ENCODE results near the gene ZNF771.
A peak's percentile ranks its signal among the peaks of the same experiment; 100 is the strongest.
"Not testable (repeated sequence)": the region's sequence is repeated elsewhere in the genome, so short reads cannot be mapped to it uniquely, and the experiment has no call there.

Gene ZNF771

DNA sequence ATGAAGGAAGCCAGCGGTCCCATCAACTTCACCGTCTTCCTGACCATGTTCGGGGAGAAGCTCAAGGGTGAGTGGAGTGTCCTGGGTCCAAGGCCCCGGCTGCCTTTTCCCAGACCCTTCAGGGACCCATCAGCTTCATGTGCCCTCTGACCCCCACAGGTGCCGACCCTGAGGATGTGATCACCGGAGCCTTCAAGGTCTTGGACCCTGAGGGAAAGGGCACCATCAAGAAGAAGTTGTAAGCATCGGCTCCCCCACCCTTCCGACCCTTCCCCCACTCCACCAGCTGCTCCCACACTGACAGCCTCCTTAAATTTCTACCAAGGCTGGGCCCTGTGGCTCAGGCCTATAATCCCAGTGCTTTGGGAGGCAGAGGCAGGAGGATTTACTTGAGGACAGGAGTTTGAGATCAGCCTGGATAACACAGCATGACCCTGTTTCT lies 30.9 kb upstream of the ZNF771 start:
- DNase-seq (ENCODE audit: low spot score), result no peak

DNA sequence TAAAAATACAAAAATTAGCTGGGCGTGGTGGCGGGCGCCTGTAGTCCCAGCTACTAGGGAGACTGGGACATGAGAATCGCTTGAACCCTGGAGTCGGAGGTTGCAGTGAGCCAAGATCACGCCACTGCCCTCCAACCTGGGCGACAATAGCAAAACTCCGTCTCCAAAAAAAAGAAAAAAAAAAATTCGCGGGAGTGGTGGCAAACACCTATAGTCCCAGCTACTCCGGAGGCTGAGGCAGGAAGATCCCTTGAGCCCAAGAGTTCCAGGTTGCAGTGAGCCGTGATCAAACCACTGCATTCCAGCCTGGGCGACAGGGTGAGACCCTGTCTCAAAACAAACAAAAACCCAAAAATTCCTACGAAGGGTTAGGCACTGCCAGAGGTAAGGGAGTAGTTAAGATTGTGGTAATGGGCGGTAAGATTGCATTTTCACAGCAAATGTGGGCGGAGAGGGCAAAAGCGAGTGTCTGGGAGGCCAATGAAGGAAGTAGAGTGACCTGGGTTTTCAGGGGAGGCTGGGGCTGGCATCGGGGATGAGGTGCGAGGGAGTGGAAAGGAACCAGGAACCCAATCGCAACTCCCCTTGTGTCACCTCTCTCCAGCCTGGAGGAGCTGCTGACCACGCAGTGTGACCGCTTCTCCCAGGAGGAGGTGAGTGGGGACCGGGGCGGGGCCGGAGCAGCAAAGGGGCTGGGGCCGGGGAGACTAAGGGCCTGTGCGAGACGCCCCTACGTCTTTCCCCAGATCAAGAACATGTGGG lies 30.2 kb upstream of the ZNF771 start:
- no peak for DNase-seq (ENCODE audit: low spot score)

GRCh38 chr16:30377812-30378235 lies 29.6 kb upstream of the ZNF771 start:
- peak; percentile 90 for DNase-seq (ENCODE audit: low spot score)

DNA sequence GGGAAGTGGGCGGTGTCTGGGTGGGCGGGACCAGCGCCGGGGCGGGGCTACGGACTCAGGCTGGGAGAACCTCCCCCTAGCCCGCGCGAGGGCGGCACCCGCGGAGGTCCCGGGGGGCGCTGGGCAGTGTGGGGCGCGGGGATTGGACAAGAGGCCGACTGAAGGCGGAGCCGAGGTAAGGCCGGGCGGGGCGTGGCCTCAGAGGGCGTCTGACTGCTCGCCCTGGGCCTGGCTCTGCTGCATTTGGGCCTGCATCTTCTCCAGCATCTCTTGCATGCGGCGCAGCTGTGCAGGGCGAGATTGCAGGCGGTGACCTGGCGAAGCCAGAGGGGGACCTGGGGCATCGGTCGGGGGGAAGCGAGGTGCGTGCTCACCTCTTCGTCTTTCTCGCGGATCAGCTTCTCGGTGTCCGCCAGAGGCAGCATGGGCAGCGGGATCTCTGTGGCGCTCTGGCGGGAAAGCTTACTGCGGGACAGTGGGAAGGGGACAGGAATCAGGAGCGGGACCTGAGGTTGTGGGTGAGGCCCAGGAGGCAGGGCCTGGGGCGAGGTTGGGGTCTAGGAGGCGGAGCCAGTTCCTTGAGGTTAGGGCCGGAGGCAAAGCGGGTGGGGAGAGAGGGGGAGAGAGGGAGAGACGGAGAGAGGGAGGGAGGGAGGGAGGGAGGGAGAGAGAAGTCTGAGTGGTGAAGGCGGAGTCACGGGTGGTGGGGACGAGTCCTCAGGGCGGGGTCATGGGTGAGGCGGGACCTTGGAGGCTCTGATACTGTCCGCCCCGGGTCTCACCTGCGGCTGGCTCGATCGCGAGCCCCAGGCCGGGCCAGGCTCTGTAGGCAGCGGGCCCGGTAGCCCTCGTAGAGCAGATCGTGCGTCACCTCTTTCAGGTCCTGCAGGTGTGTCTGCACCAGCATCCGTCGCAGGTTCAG lies 28.9 kb upstream of the ZNF771 start:
- DNase-seq (ENCODE audit: low spot score), result peak; percentile 99

DNA sequence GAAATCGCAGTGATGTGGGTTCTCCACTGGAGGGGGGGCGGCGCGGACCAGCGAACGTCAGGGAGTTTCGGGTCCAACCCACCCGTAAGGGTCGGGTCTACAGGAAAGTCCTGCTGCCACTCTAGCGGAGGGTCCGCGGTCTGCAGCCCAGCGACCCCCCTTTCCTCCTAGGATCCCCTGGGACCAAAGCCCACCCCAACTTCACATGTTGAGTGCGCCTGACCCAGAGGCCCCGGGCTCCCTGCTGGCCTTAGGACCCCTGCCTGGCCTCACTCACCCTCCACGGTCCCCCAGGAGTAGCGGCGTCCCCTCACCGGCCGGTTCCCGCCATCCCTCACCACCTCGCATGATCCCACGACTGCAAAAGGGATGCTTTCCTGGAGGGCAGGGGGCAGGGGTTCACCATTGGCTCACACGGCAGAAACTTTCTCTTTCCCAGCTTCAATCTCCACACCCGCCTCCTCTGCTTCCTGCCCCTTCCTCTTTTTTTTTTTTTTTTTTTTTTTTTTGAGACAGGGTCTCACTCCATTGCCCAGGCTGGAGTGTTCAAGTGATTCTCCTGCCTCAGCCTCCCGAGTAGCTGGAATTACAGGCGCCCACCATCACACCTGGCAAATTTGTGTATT lies 28.1 kb upstream of the ZNF771 start:
- no peak for DNase-seq (ENCODE audit: low spot score)

DNA sequence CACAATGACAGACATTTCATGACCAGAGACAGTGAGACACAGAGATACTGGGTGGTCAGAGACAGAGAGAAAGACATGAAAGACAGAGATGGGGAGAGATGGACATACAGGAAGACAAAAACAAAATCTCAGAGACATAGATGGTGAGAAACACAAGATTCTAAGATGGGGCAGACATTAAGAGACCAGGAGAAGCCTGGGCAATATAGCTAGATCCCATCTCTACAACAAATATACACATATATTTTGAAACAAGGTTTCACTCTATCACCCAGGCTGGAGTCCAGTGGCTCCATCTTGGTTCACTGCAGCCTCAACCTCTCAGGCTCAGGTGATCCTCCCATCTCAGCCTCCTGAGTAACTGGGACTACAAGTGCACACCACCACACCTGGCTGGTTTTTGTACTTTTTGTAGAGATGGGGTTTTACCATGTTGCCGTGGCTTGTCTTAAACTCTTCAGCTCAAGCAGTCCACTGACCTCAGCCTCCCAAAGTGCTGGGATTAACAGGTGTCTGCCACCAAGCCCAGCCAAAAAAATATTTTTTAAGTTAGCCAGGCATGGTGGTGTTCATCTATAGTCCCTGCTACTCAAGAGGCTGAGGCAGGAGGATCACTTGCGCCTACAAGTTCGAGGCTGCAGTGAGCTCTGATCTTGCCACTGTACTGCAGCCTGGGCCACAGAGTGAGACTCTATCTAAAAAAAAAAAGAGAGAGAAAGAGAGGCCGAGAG lies 27.2 kb upstream of the ZNF771 start:
- DNase-seq (ENCODE audit: low spot score), result no peak

GRCh38 chr16:30380803-30381208 lies 26.6 kb upstream of the ZNF771 start:
- DNase-seq (ENCODE audit: low spot score), result no peak

DNA sequence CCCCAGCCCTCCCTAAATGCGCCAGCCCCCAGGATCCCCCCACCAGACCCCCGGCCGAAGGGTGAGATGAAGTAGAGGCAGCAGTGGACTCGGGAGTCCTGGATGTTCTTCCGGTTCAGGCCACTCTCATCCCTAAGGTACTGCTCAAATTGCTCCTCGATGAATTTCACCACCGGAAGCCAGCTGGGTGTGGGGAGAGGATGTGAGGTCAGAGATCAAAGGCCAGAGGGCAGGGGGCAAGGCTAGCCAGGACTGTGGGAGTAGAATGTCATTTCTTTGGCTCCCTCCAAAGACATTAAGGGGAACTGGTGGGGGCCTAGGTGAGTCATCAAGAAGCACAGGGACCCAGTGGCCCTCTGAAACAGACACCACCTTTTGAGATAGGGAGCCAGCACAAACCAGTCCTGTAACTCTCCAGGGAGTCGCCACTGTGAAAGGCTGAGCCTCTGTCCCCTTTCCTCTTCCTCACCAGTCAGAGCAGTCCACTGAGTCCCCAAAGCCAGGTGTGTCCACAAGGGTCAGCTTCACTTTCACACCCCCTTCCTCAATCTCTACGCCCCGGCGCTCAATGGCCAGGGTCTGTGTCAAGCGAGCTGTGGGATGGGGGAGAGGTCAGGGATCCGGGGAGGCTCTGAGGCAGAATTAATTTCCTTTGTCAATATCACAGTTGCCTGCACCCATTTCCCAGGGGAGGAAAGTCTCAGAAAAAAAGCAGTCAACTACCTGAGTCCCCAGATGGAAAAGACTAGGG lies 25.9 kb upstream of the ZNF771 start:
- DNase-seq (ENCODE audit: low spot score), result peak; percentile 47

DNA sequence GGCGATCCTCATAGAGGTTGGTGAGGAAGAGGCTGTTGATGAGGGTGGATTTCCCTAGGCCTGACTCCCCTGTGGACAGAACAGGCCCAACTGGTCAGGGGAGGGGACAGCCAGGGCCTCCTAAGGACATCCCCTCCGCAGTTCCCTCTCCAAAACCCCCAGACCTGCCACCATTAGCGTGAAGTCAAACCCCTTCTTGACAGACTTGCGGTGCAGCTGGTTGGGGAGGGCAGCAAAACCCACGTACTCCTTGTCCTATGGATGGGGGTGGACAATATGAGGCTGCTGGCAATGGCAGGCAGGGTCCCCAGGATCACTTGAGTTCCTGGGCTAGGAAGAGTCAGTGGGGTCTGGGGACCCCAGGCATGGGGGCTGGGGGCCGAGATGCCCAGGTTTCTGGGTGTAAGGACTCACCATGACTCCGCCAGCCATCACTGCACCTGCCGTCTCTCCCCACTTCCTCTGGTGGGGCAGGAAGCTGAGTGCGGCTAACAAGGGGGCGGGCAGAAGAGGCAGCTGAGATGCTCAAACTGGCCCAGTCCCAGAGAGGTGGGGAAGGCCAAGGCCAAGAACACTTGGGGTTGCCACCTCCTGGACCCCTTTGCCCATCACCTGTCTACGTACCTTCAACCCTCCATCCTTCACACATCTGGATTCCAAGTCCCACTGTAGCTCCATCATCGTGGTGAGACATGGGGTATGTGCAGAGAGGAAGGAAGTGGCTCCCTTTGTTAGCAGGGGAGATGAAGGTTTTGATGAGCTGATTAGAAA lies 25.1 kb upstream of the ZNF771 start, which contains the start of gene SEPTIN1:
TSS of gene SEPTIN1 (minus strand) at position 451 of the 771 bp plus-strand sequence. CDS start at position 432, 19 bp downstream.
- peak; percentile 81 for DNase-seq (ENCODE audit: low spot score)

- DNase-seq (ENCODE audit: low spot score), result no peak
Observed at GRCh38 chr16:30383521-30383920, 23.9 kb upstream of the ZNF771 start.

- DNase-seq (ENCODE audit: low spot score), result no peak
Observed at GRCh38 chr16:30394592-30395154, 12.7 kb upstream of the ZNF771 start.

DNA sequence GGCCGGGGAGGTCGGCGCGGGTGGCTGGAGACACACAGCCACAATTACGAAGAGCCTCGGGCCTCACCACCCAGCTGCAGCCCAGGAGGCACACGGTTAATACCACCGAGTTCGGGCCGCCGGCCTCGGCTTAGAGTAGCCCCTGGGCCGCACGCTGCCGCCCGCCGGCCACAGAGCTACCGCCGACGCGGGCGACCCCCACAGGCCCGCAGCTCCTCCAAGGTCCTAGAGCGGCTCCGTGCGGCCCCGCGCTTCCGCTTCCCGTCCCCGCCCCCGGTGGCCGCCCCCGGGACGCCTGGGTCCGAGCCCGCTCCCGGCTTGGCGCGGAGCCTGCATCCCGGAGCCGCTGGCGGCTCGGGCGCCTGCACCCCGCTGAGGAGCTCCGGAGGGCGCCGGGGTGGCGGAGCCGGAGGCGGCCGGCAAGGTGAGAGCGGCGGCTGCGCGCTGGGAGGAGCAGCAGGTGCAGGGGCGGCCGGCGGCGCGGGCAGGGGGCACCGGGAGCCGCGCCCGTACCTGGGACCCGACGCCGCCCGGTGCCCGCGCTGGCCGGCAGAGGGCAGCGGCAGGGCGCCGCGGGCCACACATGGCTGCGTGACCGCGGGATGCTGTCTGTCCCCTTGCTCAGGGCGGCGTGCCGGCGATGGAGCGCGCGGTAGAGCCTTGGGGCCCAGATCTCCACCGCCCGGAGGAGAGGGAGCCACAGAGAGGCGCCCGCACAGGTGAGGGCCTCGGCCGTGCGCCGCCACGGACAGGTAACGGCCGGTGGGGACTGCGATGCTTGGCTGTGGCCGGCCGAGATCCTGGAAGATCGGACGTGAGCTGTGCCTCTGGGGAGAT lies 12.0 kb upstream of the ZNF771 start, which contains the start of gene ZNF48:
TSS of gene ZNF48 (plus strand) at position 266 of the 837 bp plus-strand sequence. CDS start at position 641, 375 bp downstream.
- DNase-seq (ENCODE audit: low spot score), result peak; percentile 69

DNA sequence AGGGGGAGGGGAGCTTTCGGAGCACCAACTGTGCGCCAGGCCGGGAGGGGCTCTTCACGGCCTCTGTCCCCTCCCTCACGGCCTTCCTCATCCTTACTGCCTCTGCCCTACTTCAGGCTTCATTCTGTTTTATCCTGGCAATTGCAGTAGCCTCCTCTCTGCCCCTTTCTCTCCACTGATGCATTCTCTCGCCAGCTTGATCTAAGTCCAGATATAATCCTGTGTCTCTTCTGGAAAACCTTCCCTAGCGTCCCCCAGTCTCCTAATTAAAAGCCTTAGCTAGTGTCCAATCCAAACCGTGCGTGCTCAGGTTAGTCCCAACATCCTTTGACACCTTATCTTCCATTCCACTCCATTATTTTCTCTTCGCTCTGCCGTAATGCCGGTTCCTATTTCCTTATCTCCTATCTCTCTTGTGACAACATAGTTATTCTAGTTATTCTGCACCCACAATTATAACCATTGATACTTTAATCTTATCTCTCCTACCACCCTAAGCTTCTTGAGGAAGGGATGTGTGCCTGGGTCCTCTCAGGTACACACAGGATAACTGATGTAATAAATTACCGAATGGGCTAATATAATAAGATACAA lies 11.3 kb upstream of the ZNF771 start:
- DNase-seq (ENCODE audit: low spot score), result no peak

GRCh38 chr16:30396627-30397026 lies 10.8 kb upstream of the ZNF771 start:
- not testable (repeated sequence) for DNase-seq (ENCODE audit: low spot score)

DNA sequence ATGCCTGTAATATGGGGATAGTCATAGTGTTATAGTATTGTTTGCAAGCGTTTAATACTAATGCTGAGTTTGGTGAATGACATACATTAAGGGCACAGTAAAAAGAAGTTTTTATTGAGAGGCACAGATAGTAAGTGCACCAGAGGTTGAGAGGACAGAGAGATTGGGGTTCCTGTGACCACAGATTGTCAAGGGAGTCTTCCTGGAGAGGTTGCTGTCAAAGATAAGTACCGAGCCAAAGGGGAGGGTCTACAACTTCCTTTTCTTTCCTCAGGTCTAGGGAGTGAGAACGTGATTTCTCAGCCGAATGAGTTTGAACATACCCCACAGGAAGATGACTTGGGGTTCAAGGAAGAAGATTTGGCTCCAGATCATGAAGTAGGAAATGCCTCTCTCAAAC lies 10.3 kb upstream of the ZNF771 start:
- no peak for DNase-seq (ENCODE audit: low spot score)

GRCh38 chr16:30397776-30398660 lies 9.4 kb upstream of the ZNF771 start:
- DNase-seq (ENCODE audit: low spot score), result no peak

Measured in CD4-positive, alpha-beta T cell treated with Interleukin-2 at 100 ng/mL for 4 hours (primary cell).